IPS-NIHi7 (cell line): ENCODE data around the gene CTNNBL1.
A peak's percentile ranks its signal among the peaks of the same experiment; 100 is the strongest.
"Not testable (repeated sequence)": the region's sequence is repeated elsewhere in the genome, so short reads cannot be mapped to it uniquely, and the experiment has no call there.

Experiments used
- DNase-seq: peaks from one replicate; pipeline ENCODE4 v3.0.0; 2012; ENCODE audit warnings: mixed read lengths; ENCODE audit errors: extremely low spot score

The CTNNBL1 gene

DNA sequence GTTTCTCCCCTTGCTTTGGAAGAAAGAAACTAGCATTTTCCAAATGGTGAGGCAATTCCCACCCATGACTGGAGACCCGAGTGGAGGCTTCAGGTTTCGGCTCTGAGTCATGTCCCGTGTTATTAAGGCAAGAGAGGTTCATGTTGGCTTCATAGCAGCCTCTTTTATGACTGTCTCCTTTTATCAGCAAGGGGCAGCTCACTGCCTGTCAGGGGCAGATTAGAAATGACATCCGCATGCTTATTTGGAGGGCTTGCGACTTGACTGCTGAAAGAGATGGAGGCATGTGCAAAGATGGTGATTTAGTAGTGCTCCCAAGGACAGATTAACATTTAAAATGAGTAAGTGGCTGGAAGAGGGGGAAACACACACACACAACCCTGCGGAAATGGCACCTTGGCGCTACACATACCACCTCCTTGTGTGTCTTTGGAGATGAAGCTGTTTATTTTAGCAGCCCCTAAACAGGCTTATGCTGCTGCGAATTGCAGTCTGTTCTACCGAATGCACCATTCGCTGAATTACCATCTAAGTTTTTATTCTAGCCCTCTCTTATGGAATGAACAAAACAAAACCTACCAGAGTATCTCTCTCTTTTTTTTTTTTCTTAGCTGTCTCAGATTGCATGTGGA lies 157.0 kb downstream of the CTNNBL1 start:
- no peak for DNase-seq

DNA sequence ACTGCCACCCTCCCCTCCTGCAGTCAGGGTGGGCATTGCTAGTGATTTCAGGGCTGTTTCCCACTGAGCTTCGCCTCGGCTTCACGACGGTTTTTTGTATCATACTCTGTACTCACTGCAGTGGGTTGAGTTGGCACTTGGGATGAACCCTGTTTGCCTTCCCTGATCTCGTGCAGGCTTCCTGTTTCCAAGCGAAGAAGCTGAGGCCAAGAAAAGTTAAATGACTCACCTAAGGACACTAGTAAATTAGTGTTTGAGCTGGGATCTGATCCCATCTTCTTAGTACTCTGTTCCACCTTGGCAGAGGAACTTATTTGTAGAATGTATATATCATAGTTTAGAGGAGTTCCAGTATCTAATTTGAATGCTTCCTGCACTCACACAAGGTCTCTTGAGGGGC lies 158.8 kb downstream of the CTNNBL1 start:
- no peak for DNase-seq

DNA sequence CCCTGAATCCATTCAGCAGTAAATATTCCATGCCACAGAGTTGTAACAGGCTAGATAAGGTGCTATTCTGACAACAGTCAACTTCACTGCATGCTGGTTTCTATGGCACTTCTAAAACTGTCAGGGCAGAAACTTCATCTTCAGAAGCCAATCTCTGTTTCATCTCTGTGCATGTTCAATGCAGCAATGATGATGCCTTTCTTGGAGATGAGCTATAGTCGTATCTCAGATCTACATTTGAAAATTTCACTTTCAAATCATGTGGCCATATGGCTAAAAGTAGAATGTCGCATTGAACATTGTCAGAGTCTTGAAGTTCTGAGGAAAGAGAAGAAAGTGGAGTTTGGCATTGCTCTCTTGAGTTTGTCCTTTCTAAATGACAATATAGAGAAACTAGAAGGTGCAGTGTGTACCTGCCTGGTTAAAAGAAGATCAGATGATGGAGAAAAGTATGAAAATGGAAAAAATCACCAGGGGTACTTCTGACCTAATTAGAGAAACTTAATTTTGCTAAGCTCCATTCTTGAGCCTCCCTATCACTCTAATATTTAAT lies 160.1 kb downstream of the CTNNBL1 start:
- DNase-seq: no peak

DNA sequence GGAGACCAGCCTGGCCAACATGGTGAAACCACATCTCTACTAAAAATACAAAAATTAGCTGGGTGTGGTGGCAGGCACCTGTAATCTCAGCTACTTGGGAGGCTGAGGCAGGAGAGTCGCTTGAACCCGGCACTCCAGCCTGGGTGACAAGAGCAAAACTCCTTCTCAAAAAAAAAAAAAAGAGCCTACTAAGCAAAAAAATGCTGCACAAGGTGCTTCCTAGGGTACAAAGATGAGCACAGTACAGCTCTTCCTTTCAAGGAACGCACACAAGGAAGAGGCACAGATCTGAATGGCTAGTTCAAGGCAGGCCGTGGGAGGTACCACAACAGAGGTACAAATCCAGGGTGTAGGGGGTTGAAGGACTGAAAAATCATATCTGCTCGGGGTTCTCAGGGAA lies 162.2 kb downstream of the CTNNBL1 start:
- not testable (repeated sequence) for DNase-seq

DNA sequence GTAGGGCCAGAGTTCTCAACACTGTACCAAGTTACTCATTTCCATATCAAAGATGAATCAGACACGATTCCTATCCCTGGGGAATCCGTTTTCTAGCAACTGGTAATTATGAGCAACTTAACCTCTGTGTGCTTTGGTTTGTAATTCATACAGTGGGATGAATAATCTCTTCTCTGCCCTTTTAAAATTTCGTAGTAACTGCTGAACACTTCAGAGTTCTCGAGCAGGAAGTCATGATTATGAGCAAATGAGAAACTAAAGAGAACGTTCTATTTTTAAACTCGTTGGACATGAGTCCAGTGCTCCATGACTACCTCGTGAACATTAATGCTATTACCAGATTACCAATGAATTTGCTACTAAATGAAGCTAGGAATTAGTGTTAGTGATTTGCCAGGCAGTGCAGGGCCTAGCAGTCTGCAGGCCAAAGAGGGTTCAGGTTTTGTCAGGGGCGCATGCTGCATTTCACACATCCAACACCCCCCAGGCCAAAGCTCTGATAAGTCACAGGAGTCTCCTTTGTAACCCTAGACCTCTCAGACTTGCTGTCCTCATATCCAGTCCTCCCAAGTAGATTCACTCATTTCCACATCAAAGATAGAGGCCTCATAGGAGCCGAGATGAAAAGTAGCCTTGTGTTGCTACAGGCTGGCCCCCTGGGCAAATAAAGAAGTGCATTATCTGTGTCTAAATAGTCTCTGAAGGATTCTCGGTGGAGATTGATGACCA lies 163.3 kb downstream of the CTNNBL1 start:
- DNase-seq: no peak

DNA sequence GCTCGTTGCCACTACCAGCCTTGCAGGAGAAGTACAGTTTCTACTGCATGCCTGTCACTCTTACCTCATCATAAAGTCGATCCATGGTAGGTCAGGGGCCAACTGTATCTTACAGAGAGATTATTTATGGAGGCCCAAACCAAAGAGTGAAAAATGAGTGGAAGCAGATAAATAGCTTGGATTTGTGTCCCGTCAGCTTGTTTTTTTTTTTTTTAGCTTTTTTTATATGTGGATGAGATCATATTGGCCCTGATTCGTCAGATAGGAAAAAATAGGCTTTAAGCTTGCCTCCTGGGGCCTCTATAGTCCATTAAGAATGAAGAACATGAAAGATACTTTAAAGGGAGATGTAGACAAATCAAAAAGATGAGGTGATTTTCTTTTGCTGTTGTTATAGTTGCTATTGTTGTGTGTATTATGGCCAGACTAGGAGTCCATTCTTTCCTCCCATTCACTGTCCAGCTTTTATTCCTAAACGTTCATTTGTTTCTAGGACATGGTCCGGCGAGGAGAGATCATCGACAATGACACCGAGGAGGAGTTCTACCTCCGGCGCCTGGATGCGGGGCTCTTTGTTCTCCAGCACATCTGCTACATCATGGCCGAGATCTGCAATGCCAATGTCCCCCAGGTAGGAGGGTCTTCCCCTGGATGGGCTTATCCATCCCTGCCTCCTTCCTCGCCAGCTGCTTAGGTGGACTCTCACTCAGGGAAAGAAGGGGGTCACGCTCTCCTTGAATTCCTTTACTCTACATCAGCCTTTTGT lies 165.8 kb downstream of the CTNNBL1 start:
- no peak for DNase-seq

DNA sequence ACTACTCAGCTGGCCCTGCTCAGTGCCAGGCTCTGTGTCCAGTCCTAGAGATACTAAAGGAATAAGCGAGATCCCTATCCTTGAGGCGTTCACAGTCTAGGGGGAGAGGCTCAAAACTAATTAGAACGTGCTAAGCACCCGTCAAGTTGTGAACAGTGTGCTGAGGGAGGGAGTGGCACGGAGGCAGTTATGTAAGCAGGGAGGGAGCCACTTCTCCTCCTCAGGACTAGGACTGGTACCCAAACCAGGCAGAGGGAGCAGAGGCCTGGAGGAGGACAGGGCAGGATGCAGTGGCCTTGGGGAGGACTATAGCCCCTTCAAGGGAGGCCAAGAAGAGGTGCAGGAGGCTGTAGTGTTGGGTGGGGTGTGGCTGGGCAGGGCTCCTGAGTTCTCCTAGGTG lies 169.5 kb downstream of the CTNNBL1 start:
- no peak for DNase-seq

DNA sequence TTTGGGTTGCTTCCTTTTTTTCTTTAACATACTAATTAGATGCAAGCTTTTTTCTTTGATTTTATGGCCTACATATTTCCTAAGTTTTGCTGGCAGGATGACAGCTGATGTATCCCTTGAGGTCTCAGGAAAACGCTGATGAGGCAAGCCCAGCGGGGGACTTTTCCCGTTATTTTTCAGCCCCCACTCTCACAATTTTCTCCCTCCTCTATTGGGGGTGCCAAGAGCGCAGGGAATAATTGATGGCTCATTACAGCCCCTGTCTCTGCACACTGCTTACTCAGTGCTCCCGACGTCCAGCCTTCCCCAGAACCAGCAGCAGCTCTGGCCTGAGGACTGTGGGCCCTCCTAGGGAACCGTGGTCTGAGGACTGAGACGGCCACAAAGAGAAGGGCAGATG lies 170.5 kb downstream of the CTNNBL1 start:
- no peak for DNase-seq

DNA sequence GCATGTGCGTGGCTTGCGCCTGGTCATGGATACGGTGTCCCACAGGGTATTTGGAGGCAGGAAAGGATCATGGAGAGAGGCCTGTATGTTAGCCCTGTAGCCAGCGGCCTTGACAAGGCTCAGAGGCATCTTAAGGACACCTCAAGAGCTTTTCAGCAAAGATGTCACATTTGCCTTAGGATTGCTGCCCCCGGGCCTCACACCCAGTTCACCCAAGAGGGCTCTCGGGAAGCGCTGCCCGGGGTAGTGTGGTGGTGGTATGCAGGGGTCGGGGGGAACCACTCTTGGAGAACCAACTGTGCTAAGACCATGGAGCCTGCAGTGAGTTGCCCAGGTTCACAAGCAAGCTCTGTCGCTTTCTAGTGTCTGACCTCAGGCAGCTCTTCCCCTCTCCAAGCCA lies 172.2 kb downstream of the CTNNBL1 start:
- DNase-seq: no peak

DNA sequence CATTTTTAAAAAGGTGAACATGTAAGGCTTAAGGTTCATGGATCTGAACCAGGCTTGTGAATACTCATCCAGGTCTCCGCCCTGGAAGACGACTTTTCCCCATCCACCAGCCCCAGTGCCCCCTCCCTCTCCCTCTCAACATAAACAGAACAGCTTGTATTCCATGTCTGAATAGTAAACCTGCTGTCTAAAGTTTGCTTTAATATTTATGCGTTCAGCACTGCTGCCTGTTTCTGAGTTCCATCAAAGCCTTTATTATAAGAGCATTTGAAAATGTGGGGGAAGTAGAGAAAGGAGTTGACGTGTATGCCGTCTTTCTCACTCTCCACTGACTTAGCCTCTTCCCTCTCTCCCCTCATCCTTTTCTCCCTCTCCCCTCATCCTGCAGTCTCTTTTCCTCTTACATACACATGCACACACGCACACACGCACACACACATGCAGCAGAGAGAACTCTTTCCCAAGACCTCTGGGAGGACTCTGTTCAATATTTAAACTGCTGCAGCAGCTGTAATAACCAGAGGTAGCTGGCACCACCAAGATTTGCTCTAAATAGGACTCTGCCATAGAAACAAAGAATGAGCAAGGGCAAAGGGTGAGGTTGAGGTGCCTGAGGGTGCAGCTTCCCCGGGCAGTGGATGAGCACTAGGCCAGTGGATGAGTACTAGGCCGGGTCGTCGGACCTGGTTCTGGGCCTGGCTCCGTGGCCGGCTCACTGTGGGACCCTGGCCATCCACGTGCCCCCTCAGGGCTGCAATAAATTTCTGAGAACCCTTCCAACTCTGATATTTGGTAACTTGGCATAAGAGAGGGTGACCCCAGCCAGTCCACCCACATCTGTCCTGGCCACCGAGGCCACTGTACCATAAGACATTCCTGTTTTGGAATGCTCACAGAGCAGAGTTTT lies 173.7 kb downstream of the CTNNBL1 start:
- no peak for DNase-seq

DNA sequence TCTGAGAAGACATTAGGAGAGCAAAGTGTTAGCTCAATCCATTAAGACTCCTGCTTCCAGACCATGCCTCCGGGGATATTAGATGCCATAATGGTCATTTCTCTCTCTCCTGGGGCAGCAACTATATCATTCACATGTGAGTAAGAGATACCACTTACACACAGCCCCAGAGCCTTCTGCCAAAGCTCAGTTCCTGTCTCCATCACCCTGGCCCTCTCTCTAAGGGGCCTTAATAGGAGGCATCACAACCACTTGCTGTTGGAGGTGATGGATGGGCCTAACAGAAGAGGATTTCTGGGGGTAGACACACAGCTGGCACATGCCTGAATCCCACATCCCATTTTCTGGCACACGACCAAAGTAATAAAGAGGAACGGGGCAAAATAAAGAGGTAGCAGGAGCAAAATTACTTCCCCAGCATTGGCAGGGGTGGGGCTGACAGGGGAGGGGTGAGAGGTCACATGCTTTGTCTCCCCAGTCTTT lies 175.1 kb downstream of the CTNNBL1 start:
- no peak for DNase-seq

DNA sequence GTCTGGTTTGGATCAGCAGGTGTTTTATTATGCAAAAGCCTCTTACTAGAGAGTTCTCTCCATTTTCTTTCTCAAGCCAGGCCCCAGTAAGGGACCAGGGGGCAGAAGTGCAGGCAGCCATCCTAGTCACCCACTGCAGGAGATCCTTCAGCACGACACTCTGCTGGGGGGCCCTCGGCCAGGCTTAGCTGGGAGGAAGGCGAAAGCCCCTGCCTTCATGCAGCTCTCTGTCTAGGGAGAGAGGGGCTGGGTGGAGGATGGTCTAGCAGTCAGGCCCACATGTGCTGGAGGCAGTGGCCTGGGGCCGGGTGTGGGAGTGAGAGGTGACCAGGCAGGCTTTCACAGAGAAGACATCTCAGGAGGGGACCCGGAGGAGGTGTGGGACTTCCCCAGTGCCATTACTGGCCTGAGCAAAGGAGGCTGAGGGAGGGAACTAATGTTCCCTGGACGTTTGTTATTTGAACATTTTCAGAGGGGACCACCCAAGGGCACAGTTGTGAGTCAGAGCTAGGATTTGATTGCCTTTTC lies 175.6 kb downstream of the CTNNBL1 start:
- peak; percentile 45 for DNase-seq

DNA sequence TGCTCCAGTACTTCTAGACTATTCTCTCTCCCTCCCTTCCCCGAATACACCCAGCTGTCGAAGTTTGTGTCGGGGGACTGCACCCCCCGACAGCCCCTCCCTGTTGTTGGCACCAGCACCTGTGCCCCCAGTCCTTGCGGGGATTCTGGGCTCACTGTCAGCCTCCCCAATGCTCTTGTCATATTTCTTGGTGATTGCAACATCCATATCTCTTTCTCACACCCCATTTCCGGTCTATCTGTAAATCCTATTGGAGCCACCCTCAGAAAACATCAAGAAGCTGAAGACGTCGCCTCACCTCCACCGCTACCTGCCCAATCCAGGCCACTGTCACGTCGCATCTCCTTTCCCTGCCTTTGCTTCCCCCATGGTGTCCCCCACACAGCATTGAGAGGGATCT lies 176.5 kb downstream of the CTNNBL1 start:
- no peak for DNase-seq

DNA sequence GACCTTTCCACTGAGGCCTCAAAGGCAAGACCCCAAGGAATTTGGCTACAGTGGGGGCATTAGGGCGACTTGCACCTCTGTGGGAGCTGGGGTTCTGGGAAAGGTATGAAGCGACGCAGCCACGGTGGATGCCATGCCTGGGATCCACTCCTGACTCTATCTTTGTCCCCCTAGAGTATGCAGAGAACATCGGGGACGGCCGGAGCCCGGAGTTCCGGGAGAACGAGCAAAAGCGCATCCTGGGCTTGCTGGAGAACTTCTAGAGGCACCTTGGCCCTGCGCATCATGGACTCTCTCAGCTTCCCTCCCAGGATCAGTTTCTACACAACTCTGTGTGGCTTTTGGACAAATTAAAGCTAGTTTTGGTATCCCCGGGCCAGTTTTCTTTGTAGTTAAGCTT lies 177.9 kb downstream of the CTNNBL1 start:
- no peak for DNase-seq

DNA sequence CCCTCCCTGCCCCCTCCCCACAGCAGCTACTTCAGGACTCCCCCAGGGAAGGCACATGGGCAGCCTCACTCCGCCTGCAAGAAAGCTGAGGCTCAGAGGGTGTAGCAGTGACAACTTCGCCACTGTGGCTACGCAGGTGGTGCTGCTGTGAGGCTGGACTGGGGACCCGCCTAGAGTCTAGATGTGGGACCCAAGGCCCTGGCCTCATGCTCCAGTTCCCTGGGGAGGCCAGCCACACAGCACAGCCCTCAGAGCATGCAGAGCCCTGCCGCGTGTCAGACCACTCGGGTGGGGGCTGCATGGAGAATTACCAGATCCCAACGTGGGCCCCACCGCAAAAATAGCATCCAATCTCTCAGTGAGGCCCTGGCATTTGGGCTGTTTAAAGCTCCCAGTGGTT lies 178.3 kb downstream of the CTNNBL1 start:
- no peak for DNase-seq

DNA sequence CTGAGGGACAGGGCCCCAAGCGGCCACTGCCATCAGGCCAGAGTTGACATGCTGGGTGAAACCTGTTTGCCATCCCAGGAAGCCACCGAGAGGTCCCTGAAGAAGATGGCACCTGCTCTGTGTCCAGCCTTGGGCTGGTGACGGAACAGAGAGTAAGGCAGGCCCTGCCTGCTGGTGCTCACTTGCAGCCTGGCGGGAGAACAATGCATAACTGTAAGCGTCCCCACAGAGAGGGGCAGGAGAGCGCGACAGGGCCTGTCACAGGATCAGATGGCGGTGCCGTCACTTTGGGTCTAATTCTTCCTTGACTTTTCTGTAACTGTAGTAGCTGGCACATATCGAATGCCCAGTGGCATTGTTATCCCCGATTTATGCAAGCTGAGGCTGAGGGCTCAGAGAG lies 180.1 kb downstream of the CTNNBL1 start:
- DNase-seq: no peak

DNA sequence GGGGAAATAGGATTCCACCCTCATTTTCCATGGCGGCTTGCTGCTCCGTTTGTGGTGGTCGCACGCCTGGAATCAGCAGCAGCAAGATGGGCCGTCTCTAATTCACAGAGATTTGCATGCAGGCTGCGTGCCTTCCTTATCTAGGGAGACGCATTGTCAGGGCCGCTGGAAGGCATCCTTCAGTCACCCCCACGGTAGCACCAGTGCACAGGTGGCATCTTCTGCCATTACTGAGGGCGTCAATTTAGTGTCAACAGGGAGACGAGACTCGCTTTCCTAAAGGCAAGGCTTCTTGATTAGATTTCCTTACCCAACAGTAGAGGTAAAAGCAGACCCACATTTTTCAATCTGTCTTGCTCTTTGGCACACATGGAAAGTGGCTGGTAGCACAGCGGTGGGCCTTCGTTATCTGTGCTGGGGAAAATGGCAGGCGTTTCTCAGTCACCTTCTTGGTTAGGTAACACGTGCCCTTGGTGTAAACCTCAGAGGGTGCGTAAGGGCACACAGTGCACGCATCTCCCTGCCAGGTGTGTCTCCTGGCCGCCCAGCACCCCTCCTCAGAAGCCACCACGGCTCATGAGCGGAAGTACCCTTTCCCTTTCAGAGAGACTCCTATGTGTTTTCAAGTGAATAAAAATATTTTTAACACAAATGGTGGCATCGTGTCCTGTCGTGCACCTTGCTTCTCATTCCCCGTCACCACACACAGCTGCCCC lies 181.8 kb downstream of the CTNNBL1 start:
- DNase-seq: no peak

DNA sequence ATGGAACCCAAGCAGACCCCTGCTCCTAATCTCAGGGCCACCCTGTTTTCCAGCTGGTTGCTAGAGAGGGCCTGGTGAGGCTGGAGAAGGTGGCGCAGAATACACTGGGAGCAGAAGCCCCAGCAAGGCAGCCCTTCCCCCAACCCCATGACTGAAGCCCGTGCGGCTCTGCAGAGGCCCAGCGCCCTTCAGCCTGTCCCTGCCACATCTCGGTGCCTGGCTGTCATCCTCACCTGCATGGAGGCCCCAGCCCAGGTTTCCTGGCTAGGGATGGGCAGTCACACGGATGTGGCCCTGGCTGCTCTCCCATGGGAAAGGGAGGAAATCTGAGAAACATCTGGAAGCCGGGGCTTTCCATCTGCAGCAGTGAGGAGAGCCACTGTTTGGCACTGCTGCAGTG lies 183.0 kb downstream of the CTNNBL1 start:
- DNase-seq: no peak

DNA sequence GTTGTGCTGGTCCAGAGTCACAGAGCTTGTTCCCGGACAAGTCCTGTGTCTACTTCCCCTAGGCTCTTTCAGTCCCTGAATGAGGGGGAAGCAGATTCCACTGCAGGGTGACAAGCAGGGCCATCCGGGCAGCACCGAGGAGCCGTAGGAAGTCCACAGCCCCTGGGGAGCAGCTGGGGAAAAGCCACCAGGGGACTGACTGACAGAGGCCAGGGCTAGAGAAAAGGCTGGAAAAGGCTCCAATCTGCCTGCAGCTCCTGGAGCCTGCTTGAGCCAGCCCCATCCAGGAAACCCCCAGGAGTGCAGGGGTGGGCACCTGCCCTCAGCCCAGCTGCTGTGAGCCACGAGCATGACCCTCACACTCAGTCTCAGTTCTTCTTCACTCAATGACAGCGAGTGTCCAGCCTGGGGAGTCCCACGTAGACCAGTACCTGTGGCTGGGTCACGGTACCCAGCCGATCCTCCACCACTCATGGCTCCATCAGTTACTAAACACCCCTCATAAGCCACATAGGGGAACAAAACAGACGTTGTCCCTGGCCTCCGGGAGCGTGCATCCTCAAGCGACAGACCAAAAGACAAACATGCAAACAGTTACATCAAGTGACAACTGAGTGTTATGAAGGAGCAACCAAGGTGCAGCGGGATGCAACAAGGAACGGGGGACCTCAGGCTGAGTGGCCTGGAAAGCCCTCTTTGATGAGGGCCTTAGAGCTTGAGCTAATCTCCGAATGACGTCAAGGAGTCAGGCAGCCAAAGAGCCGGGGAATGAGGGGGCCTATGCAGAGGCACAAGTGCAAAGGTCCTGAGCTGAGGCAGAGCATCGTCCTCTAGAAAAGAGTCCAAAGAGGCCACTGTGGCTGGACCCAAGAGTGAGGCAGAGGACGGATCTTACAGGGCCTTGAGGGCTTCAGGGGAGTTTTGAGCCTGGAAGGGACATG lies 184.3 kb downstream of the CTNNBL1 start:
- no peak for DNase-seq
